HG02870 (cell line): ENCODE results near the gene INPP5D.

ENCODE experiments used
- ATAC-seq: cut with Tn5 transposase; IDR thresholded peaks from one replicate; pipeline ENCODE4 v1.9.1; 2021; ENCODE audit warnings: mild to moderate bottlenecking, moderate library complexity; ENCODE audit not compliant: unreplicated experiment

Gene INPP5D

GRCh38 chr2:233225230-233226068, 165.3 kb downstream of the INPP5D start:
- ATAC-seq: no peak

- no peak for ATAC-seq
Observed at GRCh38 chr2:233226511-233227031, 166.4 kb downstream of the INPP5D start.

GRCh38 chr2:233227346-233227978, 167.3 kb downstream of the INPP5D start:
- ATAC-seq: no peak

GRCh38 chr2:233228376-233228775, 168.2 kb downstream of the INPP5D start:
- no peak for ATAC-seq

DNA sequence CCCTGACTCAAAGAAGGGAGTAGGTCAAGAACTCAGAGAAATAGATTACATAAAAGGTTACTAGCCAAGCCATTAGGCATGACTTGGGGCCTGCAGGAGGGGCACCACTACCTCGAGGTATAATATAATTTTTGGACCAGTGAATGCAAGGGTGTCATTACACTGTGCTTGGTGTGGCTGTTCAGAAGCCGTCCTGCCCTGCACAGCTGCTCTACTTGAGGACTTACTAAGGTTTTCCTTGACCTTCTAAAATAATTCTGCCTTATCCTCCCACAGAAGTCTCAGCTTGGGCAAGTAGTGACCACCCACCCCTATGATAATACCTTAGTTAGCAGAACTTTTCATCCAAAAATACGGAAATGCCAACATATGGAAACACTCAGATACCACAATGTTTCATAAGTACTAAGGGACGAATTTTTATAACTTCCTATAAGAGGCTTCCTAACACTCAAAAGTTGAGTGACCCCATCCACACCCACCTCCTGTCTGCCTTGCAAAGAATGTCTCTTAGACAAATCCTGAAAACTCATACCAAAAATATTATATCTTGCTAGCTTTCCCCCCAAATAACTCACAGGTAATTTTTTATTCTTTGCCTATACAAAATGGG, 173.6 kb downstream of the INPP5D start:
- no peak for ATAC-seq

- no peak for ATAC-seq
Observed at GRCh38 chr2:233234264-233234663, 174.1 kb downstream of the INPP5D start.

DNA sequence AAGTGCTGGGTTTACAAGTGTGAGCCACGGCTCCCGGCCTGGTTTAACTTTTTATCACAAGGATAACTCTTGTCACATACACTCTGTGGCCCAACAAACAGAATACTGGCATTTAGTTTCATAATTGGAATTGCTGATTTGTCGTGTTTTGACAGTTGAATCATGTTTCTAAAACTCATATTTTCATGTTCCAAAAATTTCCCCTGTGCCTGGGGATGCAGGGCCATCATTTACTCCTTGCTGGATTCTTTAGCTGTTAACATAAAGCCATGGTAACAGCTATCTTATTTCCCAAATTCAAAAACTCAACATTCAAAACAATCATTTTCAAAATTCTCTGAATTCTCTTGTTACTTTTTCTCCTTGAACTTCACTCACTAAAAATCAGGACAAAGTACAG, 174.9 kb downstream of the INPP5D start:
- no peak for ATAC-seq

- no peak for ATAC-seq
Observed at GRCh38 chr2:233235977-233236376, 175.8 kb downstream of the INPP5D start.

DNA sequence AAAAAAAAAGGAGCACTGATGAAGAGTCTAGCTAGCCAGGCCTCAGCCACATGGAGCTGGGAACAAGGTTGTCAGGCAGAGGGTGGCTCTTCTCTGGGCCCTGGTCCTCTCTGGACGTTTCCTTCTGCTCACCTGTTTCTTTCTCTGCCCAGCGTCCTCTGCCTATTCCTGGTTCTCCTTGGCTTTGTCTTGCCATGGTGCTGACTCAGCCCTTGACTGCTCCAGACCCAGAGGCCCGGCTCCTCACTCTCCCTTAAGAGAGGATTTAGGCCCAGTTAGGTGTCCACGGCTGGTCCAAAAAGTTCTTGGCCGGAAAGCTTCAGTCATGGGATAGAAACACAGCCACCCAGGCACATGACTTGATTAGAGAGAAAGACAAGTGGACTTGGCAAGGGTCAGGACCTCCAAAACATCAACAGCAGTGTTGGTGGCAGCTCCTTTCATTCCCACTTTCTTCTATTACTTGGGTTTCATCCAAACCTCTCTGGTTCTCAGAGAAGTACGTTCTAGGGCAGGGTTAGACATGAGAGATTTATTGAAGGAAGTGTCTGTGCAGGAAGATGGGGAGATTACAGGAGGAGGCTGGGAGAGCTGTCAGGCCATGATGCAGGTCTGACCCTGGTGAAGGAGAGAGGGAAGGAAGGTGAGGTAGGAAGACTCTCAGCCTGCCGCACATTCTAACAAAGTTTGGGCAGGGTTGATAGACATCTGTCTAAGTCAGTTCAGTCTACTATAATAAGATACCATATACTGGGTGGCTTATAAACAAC, 176.9 kb downstream of the INPP5D start:
- ATAC-seq: no peak

GRCh38 chr2:233240897-233241296, 180.8 kb downstream of the INPP5D start:
- no peak for ATAC-seq

DNA sequence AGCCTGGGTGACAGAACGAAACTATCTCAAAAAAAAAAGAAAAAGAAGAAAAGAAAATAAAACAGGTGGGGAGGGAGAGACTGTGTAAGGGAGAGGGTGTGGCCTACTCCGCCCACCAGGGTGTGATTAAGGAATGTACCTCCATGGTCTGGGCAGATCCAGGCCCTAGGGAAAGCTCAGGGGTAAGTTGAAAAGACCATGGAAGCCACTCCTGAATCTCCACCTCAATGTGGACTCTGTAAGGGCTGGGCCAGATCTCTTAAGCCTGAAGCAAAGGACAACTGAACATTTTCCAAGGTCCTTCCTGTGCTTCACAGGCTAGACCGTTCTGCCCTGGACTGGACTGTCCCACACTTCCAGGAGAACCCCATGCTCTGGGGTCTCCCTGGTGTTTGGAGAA, 181.7 kb downstream of the INPP5D start:
- ATAC-seq: no peak

DNA sequence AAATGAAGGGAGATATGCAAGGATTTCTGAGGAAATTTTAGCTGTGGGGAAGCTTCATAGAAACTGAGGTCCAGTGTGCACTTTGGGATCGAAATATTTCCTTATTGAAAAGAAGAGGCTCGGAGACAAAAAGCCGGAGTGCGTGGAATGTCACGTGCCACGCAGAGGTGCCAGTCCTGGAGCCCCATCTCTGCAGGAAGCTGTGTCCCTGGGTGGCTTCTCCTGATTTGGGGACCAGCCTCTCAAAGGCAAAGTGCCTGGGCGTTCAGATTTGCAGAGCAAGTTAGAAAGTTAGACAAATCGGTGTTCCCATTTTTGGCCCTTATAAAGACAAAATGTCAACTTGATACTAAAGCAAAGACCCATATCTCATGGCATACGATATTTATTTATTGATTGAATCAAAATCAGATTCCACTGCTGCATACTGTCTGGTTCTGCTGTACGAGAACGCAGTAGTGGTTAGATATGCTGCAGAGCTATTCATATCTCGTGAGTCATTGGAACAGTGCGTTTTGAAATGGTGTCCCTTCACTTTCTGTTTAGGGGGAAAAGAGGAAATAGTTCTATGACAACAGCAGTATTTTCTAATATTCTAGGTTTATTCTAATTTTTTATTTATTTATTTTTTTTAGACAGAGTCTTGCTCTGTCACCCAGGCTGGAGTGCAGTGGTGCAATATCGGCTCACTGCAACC, 182.2 kb downstream of the INPP5D start:
- no peak for ATAC-seq

GRCh38 chr2:233243348-233243747, 183.2 kb downstream of the INPP5D start:
- ATAC-seq: no peak

GRCh38 chr2:233244818-233245217, 184.7 kb downstream of the INPP5D start:
- ATAC-seq: no peak

DNA sequence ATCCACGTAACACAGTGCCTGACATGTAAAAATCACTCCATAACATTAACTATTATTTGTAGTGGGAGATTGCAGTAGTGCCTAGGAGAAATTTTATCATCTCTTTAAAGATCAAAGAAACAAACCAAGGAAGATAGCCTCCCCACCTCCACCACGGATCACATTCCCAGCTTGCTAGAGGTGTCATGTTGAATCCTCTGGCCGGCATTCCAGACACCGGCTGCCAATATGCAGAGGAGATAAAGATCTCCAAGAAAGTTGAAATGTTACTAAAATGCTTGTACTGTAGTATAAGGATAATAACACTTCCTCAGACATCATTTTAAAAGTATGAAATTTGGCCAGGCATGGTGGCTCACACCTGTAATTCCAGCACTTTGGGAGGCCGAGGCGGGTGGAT, 185.3 kb downstream of the INPP5D start:
- ATAC-seq: no peak

GRCh38 chr2:233247116-233247515, 187.0 kb downstream of the INPP5D start:
- no peak for ATAC-seq

DNA sequence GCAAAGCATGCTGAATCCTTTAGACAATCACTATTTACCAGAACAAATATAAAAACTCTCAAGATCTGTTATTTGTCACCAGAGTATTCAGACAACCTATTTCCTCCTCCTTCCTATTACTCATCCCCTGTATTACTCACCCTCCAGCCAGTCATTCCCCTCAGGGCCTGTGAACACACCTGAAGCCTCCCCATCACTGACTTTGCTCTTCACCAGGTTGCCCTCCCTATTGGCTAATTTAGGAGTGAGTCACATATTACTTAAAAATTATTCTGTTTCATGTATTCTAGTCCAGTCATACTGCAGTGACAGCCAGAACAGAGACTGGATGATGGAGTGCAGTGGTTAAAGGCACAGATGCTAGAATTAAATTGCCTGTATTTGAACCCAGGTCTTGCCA, 187.6 kb downstream of the INPP5D start:
- no peak for ATAC-seq

DNA sequence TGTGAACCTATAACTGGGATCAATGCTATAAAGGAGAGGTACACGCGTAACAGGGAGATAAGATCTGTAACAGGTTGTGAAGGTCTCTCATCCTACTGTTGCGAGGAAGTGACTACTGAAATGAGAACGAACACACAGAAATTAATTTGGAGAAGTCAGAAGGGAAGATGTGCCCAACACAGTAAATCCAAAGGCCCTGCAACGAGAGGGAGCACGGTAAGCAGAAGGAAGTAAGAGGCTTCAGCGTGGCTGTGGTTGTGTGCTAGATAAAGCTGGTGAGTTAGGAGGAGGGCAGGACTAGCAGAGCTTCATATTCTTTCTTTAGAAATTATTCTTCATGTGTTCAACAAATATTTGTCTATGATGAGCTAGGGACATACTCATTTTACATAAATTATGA, 188.9 kb downstream of the INPP5D start:
- no peak for ATAC-seq

DNA sequence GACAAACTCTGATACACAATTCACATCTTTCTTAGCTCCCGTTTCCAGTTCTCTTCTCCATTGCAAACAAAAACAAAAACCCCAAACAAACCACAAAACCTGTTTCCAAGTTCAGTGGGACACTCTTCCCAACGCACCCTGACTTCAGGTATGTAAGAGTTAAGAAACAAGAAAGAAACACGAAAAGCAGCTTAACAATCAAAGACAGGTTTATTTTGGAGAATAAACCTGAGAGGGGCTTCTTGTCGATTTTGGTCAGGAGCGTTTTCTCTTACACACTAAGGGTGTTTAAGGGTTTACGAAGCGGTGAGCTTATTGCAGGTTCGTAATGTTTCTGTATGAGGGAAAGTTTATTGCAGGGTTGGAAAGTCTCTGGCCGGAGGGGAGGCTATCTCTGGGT, 190.4 kb downstream of the INPP5D start:
- ATAC-seq: no peak

DNA sequence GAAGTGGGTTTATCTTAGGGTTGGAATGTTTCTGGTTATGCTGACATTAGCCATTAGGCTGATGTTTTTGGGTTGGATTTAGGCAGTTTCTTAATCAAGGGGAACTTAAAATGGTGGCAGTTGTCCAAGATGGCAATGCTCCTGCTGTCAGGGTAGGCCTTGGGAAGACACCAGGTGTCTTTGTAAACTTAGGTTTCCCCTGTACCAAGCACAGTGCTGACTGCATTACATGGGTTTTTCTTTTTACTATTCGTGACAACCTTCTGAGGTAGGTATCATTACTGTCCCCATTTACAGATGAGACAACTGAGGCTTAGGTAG, 190.8 kb downstream of the INPP5D start:
- ATAC-seq: peak; percentile 5
